ENCODE data around the gene IFT122. TPM values are rescaled to one million over a fixed set of nuclear protein-coding genes. Genes with fewer than 3 reads are reported as not detected.
"Not testable (repeated sequence)": the region's sequence is repeated elsewhere in the genome, so short reads cannot be mapped to it uniquely, and the experiment has no call there.

The IFT122 gene
- total and polyA plus RNA-seq, 5 donors from 2014 or later, result 2.5 to 19.3 (median 4.6) TPM

GRCh38 chr3:129476586-129476985 is 36.6 kb downstream of the IFT122 start:
- no peak overlapping the region for H3K27ac ChIP-seq (ENCODE audit: insufficient read depth, low read length, poor library complexity, severe bottlenecking)
- ATAC-seq (ENCODE audit: low read depth in 2 of 2) (no peak), DNase-seq (no peak)
- Mint-ChIP-seq H3K36me3 (peaks cover 38% of the 10 kb centered on the region), H3K9me3 (no peaks in the 10 kb centered on the region), H3K27me3 (no peaks in the 10 kb centered on the region), H3K27ac (peak overlapping the region in 2 of 3 donors; percentile 62), H3K4me3 (no peak overlapping the region), H3K4me1 (peaks cover under 1 to 12% (median 3%) of the 10 kb centered on the region in 4 donors)
- H3K4me1 ChIP-seq (ENCODE audit: control insufficient read depth, insufficient read depth, low read length, poor library complexity, severe bottlenecking), result peaks cover 5% of the 10 kb centered on the region
- peaks cover 8% of the 10 kb centered on the region for H3K36me3 ChIP-seq (ENCODE audit: control insufficient read depth, insufficient read depth, low read length)
- no peaks in the 10 kb centered on the region for H3K27me3 ChIP-seq (ENCODE audit: control insufficient read depth, insufficient read depth, low read length)
- no peak overlapping the region for H3K4me3 ChIP-seq (ENCODE audit: low read depth, low read length)
- no peaks in the 10 kb centered on the region for H3K9me3 ChIP-seq (ENCODE audit: control insufficient read depth in 2 of 2, low read length in 2 of 2)

GRCh38 chr3:129481225-129481765 is 41.3 kb downstream of the IFT122 start:
- H3K4me3 ChIP-seq (ENCODE audit: low read depth, low read length), result not testable (repeated sequence)
- H3K36me3 ChIP-seq (ENCODE audit: control insufficient read depth, insufficient read depth, low read length), result peaks cover 11% of the 10 kb centered on the region

DNA sequence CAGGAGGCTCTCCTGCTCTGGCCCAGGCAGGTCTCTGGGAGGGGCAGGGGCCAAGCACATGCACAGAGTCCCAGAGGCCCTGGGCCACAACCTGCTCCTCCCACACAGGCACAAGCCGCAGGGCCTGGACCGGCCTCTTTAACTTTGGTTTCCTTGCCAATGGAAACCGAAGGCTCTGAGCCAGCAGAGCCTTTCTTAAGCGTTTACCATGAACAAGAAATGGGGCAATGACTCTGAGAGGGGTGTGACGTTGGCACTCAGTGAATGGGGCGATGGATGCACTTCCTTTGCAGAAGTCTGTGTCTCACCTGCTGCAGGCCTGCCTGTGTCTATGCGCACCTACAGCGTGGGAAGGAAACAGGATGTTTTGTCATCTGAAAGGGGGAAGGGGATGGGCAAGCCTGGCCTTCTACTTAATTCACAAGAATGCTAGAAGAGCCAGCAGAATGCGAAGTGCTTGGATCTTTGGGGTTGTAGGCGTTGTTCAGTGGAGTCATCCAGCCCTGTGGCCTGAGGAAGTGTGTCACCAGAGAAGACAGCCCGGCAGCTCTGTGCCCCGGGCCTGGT is 41.8 kb downstream of the IFT122 start:
- H3K36me3 ChIP-seq (ENCODE audit: control insufficient read depth, insufficient read depth, low read length), result peaks cover 8% of the 10 kb centered on the region
- Mint-ChIP-seq H3K9me3 (no peaks in the 10 kb centered on the region), H3K27me3 (no peaks in the 10 kb centered on the region), H3K4me1 (peaks cover 6 to 26% (median 10%) of the 10 kb centered on the region in 4 donors), H3K36me3 (peaks cover 46% of the 10 kb centered on the region), H3K27ac (peak overlapping the region; percentile 33 to 99 (median 98)), H3K4me3 (peak overlapping the region in 3 of 4 donors; percentile 4 to 76 (median 67))
- peak overlapping the region; percentile 7 for H3K4me3 ChIP-seq (ENCODE audit: low read depth, low read length)
- H3K4me1 ChIP-seq (ENCODE audit: control insufficient read depth, insufficient read depth, low read length, poor library complexity, severe bottlenecking), result peaks cover 18% of the 10 kb centered on the region
- H3K27me3 ChIP-seq (ENCODE audit: control insufficient read depth, insufficient read depth, low read length), result no peaks in the 10 kb centered on the region
- DNase-seq, result peak; percentile 27 to 87 (median 82)
- ATAC-seq (ENCODE audit: low read depth in 2 of 2), result peak; percentile 98 to 99
- H3K9me3 ChIP-seq (ENCODE audit: control insufficient read depth in 2 of 2, low read length in 2 of 2), result no peaks in the 10 kb centered on the region
- H3K27ac ChIP-seq (ENCODE audit: insufficient read depth, low read length, poor library complexity, severe bottlenecking), result peak overlapping the region; percentile 71

More at GRCh38 chr3:129481225-129481765, 41.3 kb downstream of the IFT122 start:
- peaks cover 6 to 26% (median 10%) of the 10 kb centered on the region in 4 donors for H3K4me1 Mint-ChIP-seq
- peak overlapping the region in 1 of 4 donors; percentile 76 for H3K4me3 Mint-ChIP-seq
- peak overlapping the region; percentile 39 to 99 (median 98) for H3K27ac Mint-ChIP-seq
- H3K27me3 Mint-ChIP-seq; H3K9me3 ChIP-seq (ENCODE audit: control insufficient read depth in 2 of 2, low read length in 2 of 2); ATAC-seq (ENCODE audit: low read depth in 2 of 2); H3K9me3 Mint-ChIP-seq; DNase-seq; H3K27me3 ChIP-seq (ENCODE audit: control insufficient read depth, insufficient read depth, low read length): not testable (repeated sequence)
- Histone ChIP-seq H3K4me1 (ENCODE audit: control insufficient read depth, insufficient read depth, low read length, poor library complexity, severe bottlenecking) (peaks cover 18% of the 10 kb centered on the region), H3K27ac (ENCODE audit: insufficient read depth, low read length, poor library complexity, severe bottlenecking) (peak overlapping the region; percentile 71)
- H3K36me3 Mint-ChIP-seq, result peaks cover 48% of the 10 kb centered on the region

DNA sequence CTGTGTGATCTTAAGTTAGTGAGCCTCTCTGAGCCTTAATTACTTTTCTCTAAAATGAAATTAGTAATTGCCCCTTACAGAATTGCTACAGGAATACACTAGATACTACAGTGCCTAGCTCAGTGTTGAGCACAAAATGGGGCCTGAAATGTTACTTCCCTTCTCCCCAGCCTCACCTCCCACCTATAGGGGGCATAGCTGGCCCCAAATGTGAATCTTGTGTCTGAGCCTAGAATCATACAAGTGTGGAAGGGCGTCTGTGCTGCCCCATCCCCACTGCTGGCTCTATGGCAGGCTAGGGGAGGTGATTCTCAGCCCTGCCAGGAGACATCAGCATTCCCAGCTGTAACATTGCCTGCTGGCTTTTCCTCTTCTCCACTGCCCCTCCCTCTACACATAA is 42.7 kb downstream of the IFT122 start:
- Mint-ChIP-seq H3K9me3 (no peaks in the 10 kb centered on the region), H3K36me3 (peaks cover 42% of the 10 kb centered on the region)

DNA sequence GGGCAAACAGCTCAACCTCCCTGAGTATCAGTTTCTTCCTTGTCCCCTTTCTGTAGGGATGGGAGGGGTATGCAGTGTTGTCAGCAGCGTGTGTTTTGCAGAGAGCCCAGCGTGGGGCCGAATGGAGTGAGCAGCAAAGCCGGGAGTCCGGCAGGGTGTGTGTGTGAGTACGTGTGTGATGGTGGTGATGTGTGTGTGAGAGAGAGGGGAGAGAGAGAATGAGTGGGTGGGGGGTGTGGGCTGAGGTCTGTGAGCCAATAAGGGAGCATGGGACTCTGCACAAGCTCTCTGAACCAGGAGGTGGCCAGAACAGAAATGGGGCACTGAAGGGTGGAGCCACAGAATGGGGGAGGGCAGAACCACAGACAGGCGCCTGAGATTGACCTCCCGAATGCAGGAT is 43.8 kb downstream of the IFT122 start:
- peaks cover 3% of the 10 kb centered on the region for H3K36me3 ChIP-seq (ENCODE audit: control insufficient read depth, insufficient read depth, low read length)
- H3K27ac Mint-ChIP-seq, result no peak overlapping the region
- no peak overlapping the region for H3K27ac ChIP-seq (ENCODE audit: insufficient read depth, low read length, poor library complexity, severe bottlenecking)

More for the DNA sequence above, 42.7 kb downstream of the IFT122 start:
- ATAC-seq (ENCODE audit: low read depth in 2 of 2) (no peak), DNase-seq (no peak)
- no peak overlapping the region for H3K4me3 ChIP-seq (ENCODE audit: low read depth, low read length)
- Mint-ChIP-seq H3K4me3 (no peak overlapping the region), H3K4me1 (peaks cover 6 to 26% (median 10%) of the 10 kb centered on the region in 4 donors), H3K27ac (peak overlapping the region in 2 of 3 donors; percentile 98 to 99), H3K27me3 (no peaks in the 10 kb centered on the region)
- peak overlapping the region; percentile 71 for H3K27ac ChIP-seq (ENCODE audit: insufficient read depth, low read length, poor library complexity, severe bottlenecking)
- H3K36me3 ChIP-seq (ENCODE audit: control insufficient read depth, insufficient read depth, low read length), result peaks cover 3% of the 10 kb centered on the region
- no peaks in the 10 kb centered on the region for H3K9me3 ChIP-seq (ENCODE audit: control insufficient read depth in 2 of 2, low read length in 2 of 2)
- H3K27me3 ChIP-seq (ENCODE audit: control insufficient read depth, insufficient read depth, low read length), result no peaks in the 10 kb centered on the region
- H3K4me1 ChIP-seq (ENCODE audit: control insufficient read depth, insufficient read depth, low read length, poor library complexity, severe bottlenecking), result peaks cover 18% of the 10 kb centered on the region

GRCh38 chr3:129485146-129485545 is 45.1 kb downstream of the IFT122 start:
- H3K9me3 Mint-ChIP-seq; ATAC-seq (ENCODE audit: low read depth in 2 of 2); H3K9me3 ChIP-seq (ENCODE audit: control insufficient read depth in 2 of 2, low read length in 2 of 2); H3K36me3 ChIP-seq (ENCODE audit: control insufficient read depth, insufficient read depth, low read length); H3K4me3 ChIP-seq (ENCODE audit: low read depth, low read length); H3K27me3 Mint-ChIP-seq; DNase-seq; H3K27me3 ChIP-seq (ENCODE audit: control insufficient read depth, insufficient read depth, low read length); H3K4me3 Mint-ChIP-seq; H3K27ac ChIP-seq (ENCODE audit: insufficient read depth, low read length, poor library complexity, severe bottlenecking): not testable (repeated sequence)
- Mint-ChIP-seq H3K4me1 (peaks cover 6 to 26% (median 10%) of the 10 kb centered on the region in 4 donors), H3K27ac (peak overlapping the region in 2 of 3 donors; percentile 6 to 33), H3K36me3 (peaks cover 37% of the 10 kb centered on the region)
- peaks cover 18% of the 10 kb centered on the region for H3K4me1 ChIP-seq (ENCODE audit: control insufficient read depth, insufficient read depth, low read length, poor library complexity, severe bottlenecking)

More for the DNA sequence above, 43.8 kb downstream of the IFT122 start:
- Histone ChIP-seq H3K9me3 (ENCODE audit: control insufficient read depth in 2 of 2, low read length in 2 of 2) (no peaks in the 10 kb centered on the region), H3K27me3 (ENCODE audit: control insufficient read depth, insufficient read depth, low read length) (no peaks in the 10 kb centered on the region), H3K4me3 (ENCODE audit: low read depth, low read length) (no peak overlapping the region), H3K4me1 (ENCODE audit: control insufficient read depth, insufficient read depth, low read length, poor library complexity, severe bottlenecking) (peaks cover 18% of the 10 kb centered on the region)
- Mint-ChIP-seq H3K4me3 (no peak overlapping the region), H3K9me3 (no peaks in the 10 kb centered on the region), H3K4me1 (peaks cover 6 to 26% (median 10%) of the 10 kb centered on the region in 4 donors), H3K27me3 (no peaks in the 10 kb centered on the region), H3K36me3 (peaks cover 40% of the 10 kb centered on the region)
- ATAC-seq (ENCODE audit: low read depth in 2 of 2) (no peak), DNase-seq (no peak)

DNA sequence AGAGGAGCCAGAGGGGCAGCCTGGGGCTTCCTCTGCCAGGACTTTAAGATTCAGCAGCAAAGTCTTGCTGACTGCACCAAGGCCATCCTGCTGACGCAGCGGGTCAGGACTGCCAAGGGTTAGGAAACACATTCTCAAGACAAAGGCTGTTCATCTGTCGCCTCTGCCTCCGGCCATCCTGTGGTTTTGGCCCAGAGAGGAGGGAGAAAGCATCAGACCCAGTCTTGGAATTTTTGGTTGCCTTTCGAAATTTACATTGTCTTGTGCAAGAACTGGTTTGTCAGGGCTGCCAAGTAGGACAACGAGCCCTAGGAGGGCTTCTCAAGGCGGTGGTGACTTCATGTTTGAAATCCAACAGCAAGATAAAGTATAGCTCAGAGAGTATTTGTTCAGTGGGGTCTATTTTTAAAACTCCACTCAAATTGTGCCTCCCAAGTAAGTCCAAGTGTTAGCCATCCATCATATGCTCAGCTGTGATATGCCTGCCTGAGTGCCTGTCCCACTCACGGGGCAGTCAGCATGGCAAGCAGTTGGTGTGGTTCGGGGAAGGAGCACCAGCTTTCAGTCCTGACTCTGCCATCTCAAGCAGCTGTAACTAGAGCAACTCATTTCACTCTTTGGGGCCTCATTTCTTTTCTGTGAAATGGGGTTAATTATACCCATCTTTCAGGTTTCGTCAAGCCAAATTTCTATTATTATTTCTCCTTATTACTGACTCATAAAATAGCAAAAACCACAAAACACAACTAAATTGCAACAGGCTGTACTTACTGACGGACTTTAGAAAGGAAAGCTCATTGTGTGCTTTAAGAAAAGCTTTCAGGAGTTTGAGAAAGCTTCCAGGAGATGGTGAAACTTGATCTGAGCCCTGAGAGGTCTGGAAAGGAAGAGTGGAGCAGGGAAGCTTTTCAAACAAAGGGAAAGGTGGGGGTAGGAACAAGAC is 46.0 kb downstream of the IFT122 start:
- Histone ChIP-seq H3K4me3 (ENCODE audit: low read depth, low read length) (no peak overlapping the region), H3K27ac (ENCODE audit: insufficient read depth, low read length, poor library complexity, severe bottlenecking) (no peak overlapping the region), H3K4me1 (ENCODE audit: control insufficient read depth, insufficient read depth, low read length, poor library complexity, severe bottlenecking) (peaks cover 18% of the 10 kb centered on the region), H3K27me3 (ENCODE audit: control insufficient read depth, insufficient read depth, low read length) (no peaks in the 10 kb centered on the region), H3K9me3 (ENCODE audit: control insufficient read depth in 2 of 2, low read length in 2 of 2) (no peaks in the 10 kb centered on the region), H3K36me3 (ENCODE audit: control insufficient read depth, insufficient read depth, low read length) (peaks cover 3% of the 10 kb centered on the region)
- H3K36me3 Mint-ChIP-seq, result peaks cover 32% of the 10 kb centered on the region
- DNase-seq, result peak in 1 of 3 donors; percentile 7
- H3K4me3 Mint-ChIP-seq, result no peak overlapping the region
- H3K4me1 Mint-ChIP-seq, result peaks cover 6 to 20% (median 10%) of the 10 kb centered on the region in 4 donors
- no peak for ATAC-seq (ENCODE audit: low read depth in 2 of 2)
- peak overlapping the region in 2 of 3 donors; percentile 40 to 75 for H3K27ac Mint-ChIP-seq
- H3K9me3 Mint-ChIP-seq, result no peaks in the 10 kb centered on the region
- H3K27me3 Mint-ChIP-seq, result no peaks in the 10 kb centered on the region
